Gastrocnemius medialis (tissue), 4 donors: ENCODE measurements around the gene APOA1. TPM values are rescaled to one million over a fixed set of nuclear protein-coding genes. Genes with fewer than 3 reads are reported as not detected.

ENCODE experiments used
- ATAC-seq, 2 donors: fragments of 150-250 bp; one replicate each; pipeline ENCODE4 v1.9.1; 2016
- DNase-seq, 2 donors: peaks; one replicate each; pipeline ENCODE4 v3.0.0-alpha.2; 2019
- H3K27ac ChIP-seq, 4 donors: fragments of 200-600 bp; sonication (generic); 1 replicate in 1 of 4; 2 replicates in 3 of 4; pipeline ENCODE4 v1.5.1; 2016 to 2018; ENCODE audit warnings: mild to moderate bottlenecking in 2 of 4, moderate library complexity in 1 of 4
- H3K27me3 ChIP-seq, 3 donors: fragments of 200-600 bp; sonication (generic) in 2 of 3; 1 replicate in 1 of 3; 2 replicates in 2 of 3; pipeline versions ENCODE4 v1.5.1 to v1.6.0; 2016 to 2019; ENCODE audit warnings: mild to moderate bottlenecking in 1 of 3, moderate library complexity in 1 of 3
- H3K36me3 ChIP-seq, 2 donors: fragments of 200-600 bp; sonication (generic) in 1 of 2; one replicate each; pipeline ENCODE4 v1.5.1; 2017 to 2018
- H3K4me1 ChIP-seq, 2 donors: fragments of 200-600 bp; sonication (generic) in 1 of 2; one replicate each; pipeline ENCODE4 v1.5.1; 2016 to 2017; ENCODE audit warnings: mild to moderate bottlenecking in 2 of 2
- H3K4me3 ChIP-seq, 4 donors: fragments of 200-600 bp; sonication (generic) in 3 of 4; 1 replicate in 1 of 4; 2 replicates in 3 of 4; pipeline ENCODE4 v1.5.1; 2016 to 2019; ENCODE audit warnings: mild to moderate bottlenecking in 2 of 4
- H3K9me3 ChIP-seq, 3 donors: fragments of 200-600 bp; sonication (generic) in 2 of 3; 1 replicate in 1 of 3; 2 replicates in 2 of 3; pipeline ENCODE4 v1.5.1; 2016 to 2019
- POLR2A ChIP-seq, 2 donors: fragments of 450-650 bp; IDR thresholded peaks; one replicate each; pipeline ENCODE4 v1.6.1; 2017; ENCODE audit warnings: antibody characterized with exemption in 2 of 2, mild to moderate bottlenecking in 2 of 2, moderate library complexity in 2 of 2
- in situ Hi-C, 4 donors: fragments of 200-750 bp; cut with MboI; loops; one replicate each; pipeline versions ENCODE4 v1.15.0 to v1.8.0; 2017; ENCODE audit warnings: low sequenced_read_pairs in 4 of 4
- intact Hi-C: fragments of 100-400 bp; cut with DNase I; formaldehyde crosslinking; loops from one replicate; pipeline ENCODE4 v1.15.1; 2023; ENCODE audit warnings: low total_unique reads
- total RNA-seq, 4 donors: library from RNA; depleted of rRNA; stranded (reverse); fragments of >200 nt; gene quantifications; one replicate each; pipeline versions ENCODE4 v1.1.0 to v1.2.3, GENCODE V29; 2016
- TF ChIP-seq, protein P1 (sequence below), 5 experiments: fragments of 450-650 bp in 3 of 5; fragments of 200-600 bp in 2 of 5; sonication (generic) in 2 of 5; IDR thresholded peaks in 4 of 5; conservative IDR thresholded peaks in 1 of 5; 1 replicate in 4 of 5; 2 replicates in 1 of 5; pipeline ENCODE4 v1.5.1; 2016 to 2019; ENCODE audit warnings: antibody characterized with exemption in 5 of 5, mild to moderate bottlenecking in 3 of 5, moderate library complexity in 3 of 5

Gene APOA1
- total RNA-seq, 4 donors from 2014 or later: 0.56 to 35.8 (median 18.2) TPM; not detected in 1

DNA sequence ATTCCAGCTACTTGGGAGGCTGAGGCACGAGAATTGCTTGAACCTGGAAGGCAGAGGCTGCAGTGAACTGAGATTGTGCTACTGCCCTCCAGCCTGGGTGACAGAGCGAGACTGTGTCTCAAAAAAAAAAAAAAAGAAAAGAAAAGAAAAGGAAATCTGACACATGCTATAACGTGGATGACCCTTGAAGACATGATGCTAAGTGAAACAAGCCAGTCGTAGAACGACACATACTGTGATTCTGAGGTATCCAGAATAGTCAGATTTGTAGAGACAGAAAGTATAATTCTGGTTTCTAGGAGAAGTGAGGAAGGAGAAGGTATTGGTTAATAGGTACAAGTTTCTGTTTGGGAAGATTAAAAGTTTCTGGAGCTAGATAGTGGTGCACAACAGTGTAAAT is 39.1 kb downstream of the APOA1 start:
- intact Hi-C loops: no loop called here
- in situ Hi-C loops: loop anchor here in 2 of 4 donors (10.0 kb wide), 1 partner anchor 306 kb away; no protein-coding TSS in a partner anchor
- TF ChIP-seq, protein P1, sequence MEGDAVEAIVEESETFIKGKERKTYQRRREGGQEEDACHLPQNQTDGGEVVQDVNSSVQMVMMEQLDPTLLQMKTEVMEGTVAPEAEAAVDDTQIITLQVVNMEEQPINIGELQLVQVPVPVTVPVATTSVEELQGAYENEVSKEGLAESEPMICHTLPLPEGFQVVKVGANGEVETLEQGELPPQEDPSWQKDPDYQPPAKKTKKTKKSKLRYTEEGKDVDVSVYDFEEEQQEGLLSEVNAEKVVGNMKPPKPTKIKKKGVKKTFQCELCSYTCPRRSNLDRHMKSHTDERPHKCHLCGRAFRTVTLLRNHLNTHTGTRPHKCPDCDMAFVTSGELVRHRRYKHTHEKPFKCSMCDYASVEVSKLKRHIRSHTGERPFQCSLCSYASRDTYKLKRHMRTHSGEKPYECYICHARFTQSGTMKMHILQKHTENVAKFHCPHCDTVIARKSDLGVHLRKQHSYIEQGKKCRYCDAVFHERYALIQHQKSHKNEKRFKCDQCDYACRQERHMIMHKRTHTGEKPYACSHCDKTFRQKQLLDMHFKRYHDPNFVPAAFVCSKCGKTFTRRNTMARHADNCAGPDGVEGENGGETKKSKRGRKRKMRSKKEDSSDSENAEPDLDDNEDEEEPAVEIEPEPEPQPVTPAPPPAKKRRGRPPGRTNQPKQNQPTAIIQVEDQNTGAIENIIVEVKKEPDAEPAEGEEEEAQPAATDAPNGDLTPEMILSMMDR (IDR thresholded peaks at IDR 0.05 in 4 of 5, conservative IDR thresholded peaks at IDR 0.05 in 1 of 5): no peak
- TF ChIP-seq POLR2A (IDR thresholded peaks at IDR 0.05): no peak

GRCh38 chr11:116797816-116798215 is 39.6 kb downstream of the APOA1 start:
- ATAC-seq: no peak

More for the DNA sequence above, 39.1 kb downstream of the APOA1 start:
- no peaks in the 10 kb centered on the region for H3K4me1 ChIP-seq
- H3K36me3 ChIP-seq: no peaks in the 10 kb centered on the region
- H3K9me3 ChIP-seq: no peaks in the 10 kb centered on the region
- DNase-seq: no peak
- no peak for ATAC-seq
- H3K4me3 ChIP-seq: no peak overlapping the region
- H3K27me3 ChIP-seq: no peaks in the 10 kb centered on the region
- H3K27ac ChIP-seq: no peak overlapping the region

DNA sequence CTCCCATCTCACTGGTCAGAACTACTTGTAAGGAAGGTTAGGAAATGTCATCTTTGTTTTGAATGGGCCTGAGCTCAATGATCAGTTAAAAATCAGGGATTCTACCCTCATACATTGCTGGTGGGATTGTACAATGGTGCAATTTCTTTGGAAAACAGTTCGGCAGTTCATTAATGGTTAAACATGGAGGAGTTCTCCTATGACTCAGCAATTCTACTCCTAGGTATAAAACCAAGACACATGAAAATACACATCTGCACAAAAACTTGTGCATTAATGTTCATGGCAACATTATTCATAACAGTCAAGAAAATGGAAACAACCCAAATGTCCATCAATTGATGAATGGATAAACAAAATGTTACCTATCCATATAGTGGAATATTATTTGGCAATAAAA is 40.9 kb downstream of the APOA1 start:
- in situ Hi-C loops: loop anchor here in 2 of 4 donors (10.0 kb wide), 1 partner anchor 308 kb away; no protein-coding TSS in a partner anchor

More at GRCh38 chr11:116797816-116798215, 39.6 kb downstream of the APOA1 start:
- H3K9me3 ChIP-seq: no peaks in the 10 kb centered on the region
- no peaks in the 10 kb centered on the region for H3K36me3 ChIP-seq
- H3K4me1 ChIP-seq: no peaks in the 10 kb centered on the region
- no peak overlapping the region for H3K4me3 ChIP-seq
- H3K27me3 ChIP-seq: no peaks in the 10 kb centered on the region
- TF ChIP-seq, protein P1 (IDR thresholded peaks at IDR 0.05 in 4 of 5, conservative IDR thresholded peaks at IDR 0.05 in 1 of 5): no peak
- TF ChIP-seq POLR2A (IDR thresholded peaks at IDR 0.05): no peak
- H3K27ac ChIP-seq: no peak overlapping the region
- in situ Hi-C loops (loop anchor here in 2 of 4 donors (10.0 kb wide), 1 partner anchor 307 kb away; no protein-coding TSS in a partner anchor), intact Hi-C loops (no loop called here)
- DNase-seq: no peak

GRCh38 chr11:116794851-116795250 is 42.6 kb downstream of the APOA1 start:
- Histone ChIP-seq H3K4me3 (no peak overlapping the region), H3K4me1 (peaks cover 4 to 7% of the 10 kb centered on the region in 2 donors), H3K36me3 (no peaks in the 10 kb centered on the region), H3K9me3 (no peaks in the 10 kb centered on the region), H3K27ac (no peak overlapping the region), H3K27me3 (no peaks in the 10 kb centered on the region)
- TF ChIP-seq, protein P1 (IDR thresholded peaks at IDR 0.05 in 4 of 5, conservative IDR thresholded peaks at IDR 0.05 in 1 of 5): no peak
- no peak for TF ChIP-seq POLR2A (IDR thresholded peaks at IDR 0.05)
- intact Hi-C loops: no loop called here
- ATAC-seq: no peak
- in situ Hi-C loops: loop anchor here in 3 of 4 donors (5.0 to 10.0 kb wide), 2 partner anchors 310 to 312 kb away; no protein-coding TSS in a partner anchor
- DNase-seq: no peak

More for the DNA sequence above, 40.9 kb downstream of the APOA1 start:
- intact Hi-C loops: no loop called here
- Histone ChIP-seq H3K4me3 (no peak overlapping the region), H3K27ac (no peak overlapping the region), H3K9me3 (no peaks in the 10 kb centered on the region), H3K27me3 (no peaks in the 10 kb centered on the region), H3K36me3 (no peaks in the 10 kb centered on the region), H3K4me1 (peaks cover 1 to 2% of the 10 kb centered on the region in 2 donors)
- DNase-seq (no peak), ATAC-seq (no peak)
- TF ChIP-seq, protein P1 (IDR thresholded peaks at IDR 0.05 in 4 of 5, conservative IDR thresholded peaks at IDR 0.05 in 1 of 5): no peak
- no peak for TF ChIP-seq POLR2A (IDR thresholded peaks at IDR 0.05)

DNA sequence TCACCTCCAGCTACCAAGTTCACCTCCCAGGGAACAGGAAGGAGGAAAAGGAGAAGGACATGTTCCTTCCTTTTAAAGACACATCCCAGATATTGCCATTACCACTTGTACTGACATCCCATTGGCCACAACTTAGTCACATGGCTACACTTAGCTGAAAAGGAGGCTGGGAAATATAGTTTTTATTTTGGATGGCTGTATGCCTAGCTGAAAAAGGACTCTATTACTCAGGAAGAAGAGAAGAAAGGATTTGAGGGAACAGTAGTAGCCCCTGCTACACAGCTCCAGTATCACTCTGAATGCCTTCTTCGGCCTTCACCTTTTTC is 43.7 kb downstream of the APOA1 start:
- Histone ChIP-seq H3K9me3 (no peaks in the 10 kb centered on the region), H3K27ac (no peak overlapping the region), H3K4me3 (no peak overlapping the region), H3K4me1 (peaks cover 4 to 7% of the 10 kb centered on the region in 2 donors), H3K36me3 (no peaks in the 10 kb centered on the region), H3K27me3 (no peaks in the 10 kb centered on the region)
- ATAC-seq (no peak), DNase-seq (no peak)
- intact Hi-C loops: no loop called here
- in situ Hi-C loops: loop anchor here in 3 of 4 donors (5.0 to 10.0 kb wide), 2 partner anchors 311 to 314 kb away; no protein-coding TSS in a partner anchor
- TF ChIP-seq, protein P1 (IDR thresholded peaks at IDR 0.05 in 4 of 5, conservative IDR thresholded peaks at IDR 0.05 in 1 of 5): no peak
- TF ChIP-seq POLR2A (IDR thresholded peaks at IDR 0.05): no peak
